Ramos (cell line): ENCODE measurements around the gene CCDC88C.
"Not testable (repeated sequence)": the region's sequence is repeated elsewhere in the genome, so short reads cannot be mapped to it uniquely, and the experiment has no call there.

Experiments used
- in situ Hi-C: fragments of 300-500 bp; cut with MboI; formaldehyde crosslinking; loops from one replicate; pipeline ENCODE4 v1.14.3; 2022; ENCODE audit warnings: low sequenced_read_pairs; ENCODE audit not compliant: unreplicated experiment

CCDC88C gene

DNA sequence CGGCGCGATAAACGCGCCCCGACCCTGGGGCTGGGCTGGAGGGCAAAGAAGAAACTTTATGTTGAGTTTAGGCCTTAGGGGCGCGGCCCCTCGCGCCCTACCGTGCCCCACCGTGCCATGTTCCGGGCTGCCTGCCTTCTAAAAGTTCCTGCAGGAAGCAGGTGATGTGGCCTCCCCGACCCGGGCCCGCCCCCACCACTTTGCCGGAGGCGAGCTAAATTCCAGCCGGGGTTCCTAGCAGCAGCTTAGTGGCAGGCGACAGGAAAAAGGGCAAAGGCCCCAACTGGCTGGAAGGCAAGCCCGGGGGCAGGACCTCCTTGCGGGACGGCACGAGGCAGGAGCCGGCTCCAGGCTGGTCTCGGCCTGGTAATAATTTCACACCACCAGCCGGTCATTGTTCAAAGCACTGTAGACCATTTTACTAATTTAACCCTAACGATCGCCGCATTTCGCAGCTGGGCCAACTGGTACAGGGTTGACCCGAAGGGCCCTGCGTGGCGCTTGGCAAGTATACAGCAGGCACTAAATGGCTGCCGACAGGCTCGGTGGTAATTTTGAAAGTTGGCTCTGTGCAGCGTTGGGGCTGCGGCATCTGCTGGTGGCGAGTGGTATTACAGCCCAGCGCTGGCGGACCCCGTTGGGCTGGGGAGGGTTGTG lies 895 bp upstream of the CCDC88C start:
- in situ Hi-C loops, result loop anchor here (10.0 kb wide), 1 partner anchor 64 kb away; no protein-coding TSS in a partner anchor

DNA sequence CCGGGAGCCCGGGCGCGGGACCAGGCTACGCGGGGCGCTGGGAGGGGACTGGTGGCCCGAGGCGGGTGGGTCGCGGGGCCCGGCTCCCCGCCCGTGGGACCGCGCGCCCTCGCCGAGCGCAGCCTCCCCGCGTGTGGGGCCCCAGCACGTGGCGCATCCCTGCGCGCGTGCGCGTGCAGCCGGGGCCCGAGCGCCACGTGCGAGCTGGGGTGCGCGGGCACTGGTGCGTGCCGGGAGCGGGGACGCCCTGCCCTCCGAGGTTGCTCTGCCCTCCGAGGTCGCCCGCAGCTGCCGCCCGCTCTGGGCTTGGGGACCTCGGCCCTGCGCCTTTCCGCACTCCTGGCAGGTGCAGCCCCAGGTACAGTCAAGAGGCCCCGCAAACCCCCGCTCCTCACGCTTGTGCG lies 365 bp upstream of the CCDC88C start:
- in situ Hi-C loops, result loop anchor here (10.0 kb wide), 1 partner anchor 63 kb away; no protein-coding TSS in a partner anchor

DNA sequence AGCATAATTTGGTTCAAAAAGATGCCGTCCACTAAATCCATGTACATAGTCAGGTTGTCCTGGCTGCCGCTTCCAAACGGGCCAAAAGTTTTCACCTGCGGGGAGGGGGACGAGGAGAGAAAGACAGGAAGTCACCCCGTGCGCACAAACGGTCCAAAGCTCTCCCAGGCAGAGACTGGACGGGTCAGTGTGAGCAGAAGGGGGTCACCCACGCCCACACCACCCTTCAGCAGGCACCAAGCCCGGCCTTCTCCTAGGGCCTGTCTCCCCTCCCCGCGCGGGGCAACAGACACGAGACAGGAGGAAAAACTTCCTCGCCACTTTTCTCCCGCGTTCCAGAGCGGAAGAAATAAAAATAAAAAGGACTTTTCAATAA lies 888 bp downstream of the CCDC88C start:
- in situ Hi-C loops, result loop anchor here (10.0 kb wide), 1 partner anchor 62 kb away; no protein-coding TSS in a partner anchor

DNA sequence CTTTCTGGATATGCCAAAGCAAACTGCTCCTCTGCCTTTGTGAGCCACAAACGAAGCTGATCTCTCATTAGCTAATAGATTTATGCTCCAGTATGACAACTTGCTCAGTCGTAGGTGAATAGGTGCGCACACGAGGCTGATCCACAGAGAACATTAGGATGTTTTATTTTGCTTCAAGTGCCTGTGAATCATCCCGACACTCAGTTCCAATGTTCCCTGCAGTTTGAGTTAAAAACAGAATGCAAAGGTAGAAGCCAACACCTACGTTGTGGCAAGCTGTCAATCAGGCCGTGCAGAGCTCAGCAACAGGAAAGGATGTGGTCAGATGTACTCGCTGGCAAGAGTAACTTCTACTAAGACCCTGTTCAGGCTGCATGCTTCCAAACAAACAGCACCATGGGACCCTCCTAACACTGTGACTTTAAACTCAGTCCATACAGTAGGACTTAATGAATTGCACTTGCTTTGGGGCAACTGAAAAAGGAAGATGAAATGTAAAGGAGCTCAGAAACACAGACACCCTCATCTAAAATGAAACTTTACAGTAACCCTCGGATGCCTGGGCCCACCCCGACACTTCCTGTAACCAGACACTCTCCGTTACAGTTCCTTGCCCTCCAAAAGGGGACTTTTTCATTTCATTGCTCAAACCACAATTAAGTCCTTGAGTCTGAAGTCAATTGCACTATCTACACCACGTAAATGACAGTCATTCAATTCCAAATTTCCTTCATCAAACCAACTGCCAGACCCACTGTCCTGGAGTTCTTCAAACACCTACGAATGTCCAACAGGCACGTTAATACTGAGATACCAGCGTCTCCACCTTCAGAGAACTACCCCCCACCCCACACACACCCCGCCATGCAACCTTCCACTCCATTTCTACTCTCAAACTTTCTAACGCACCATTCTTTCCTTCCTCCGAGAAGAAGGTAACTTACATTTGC lies 1.6 kb downstream of the CCDC88C start:
- in situ Hi-C loops, result loop anchor here (10.0 kb wide), 1 partner anchor 61 kb away; no protein-coding TSS in a partner anchor

DNA sequence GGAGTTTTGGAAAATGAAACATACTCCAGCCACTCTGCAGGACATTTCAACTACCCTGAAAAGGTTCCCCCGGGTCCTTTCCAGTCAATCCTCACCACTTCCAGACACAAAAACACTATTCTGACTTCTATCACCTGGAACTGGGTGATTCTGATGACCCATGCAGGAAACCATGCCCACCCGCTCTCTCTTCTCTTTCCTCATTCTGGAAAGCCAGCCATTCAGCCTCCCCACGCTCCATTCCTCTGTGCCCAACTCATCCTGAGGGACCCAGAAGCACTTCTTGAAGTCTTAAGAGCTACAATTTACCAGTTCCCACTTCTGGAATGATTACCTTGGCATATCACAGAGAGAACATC lies 3.2 kb downstream of the CCDC88C start:
- in situ Hi-C loops, result loop anchor here (10.0 kb wide), 1 partner anchor 60 kb away; no protein-coding TSS in a partner anchor

DNA sequence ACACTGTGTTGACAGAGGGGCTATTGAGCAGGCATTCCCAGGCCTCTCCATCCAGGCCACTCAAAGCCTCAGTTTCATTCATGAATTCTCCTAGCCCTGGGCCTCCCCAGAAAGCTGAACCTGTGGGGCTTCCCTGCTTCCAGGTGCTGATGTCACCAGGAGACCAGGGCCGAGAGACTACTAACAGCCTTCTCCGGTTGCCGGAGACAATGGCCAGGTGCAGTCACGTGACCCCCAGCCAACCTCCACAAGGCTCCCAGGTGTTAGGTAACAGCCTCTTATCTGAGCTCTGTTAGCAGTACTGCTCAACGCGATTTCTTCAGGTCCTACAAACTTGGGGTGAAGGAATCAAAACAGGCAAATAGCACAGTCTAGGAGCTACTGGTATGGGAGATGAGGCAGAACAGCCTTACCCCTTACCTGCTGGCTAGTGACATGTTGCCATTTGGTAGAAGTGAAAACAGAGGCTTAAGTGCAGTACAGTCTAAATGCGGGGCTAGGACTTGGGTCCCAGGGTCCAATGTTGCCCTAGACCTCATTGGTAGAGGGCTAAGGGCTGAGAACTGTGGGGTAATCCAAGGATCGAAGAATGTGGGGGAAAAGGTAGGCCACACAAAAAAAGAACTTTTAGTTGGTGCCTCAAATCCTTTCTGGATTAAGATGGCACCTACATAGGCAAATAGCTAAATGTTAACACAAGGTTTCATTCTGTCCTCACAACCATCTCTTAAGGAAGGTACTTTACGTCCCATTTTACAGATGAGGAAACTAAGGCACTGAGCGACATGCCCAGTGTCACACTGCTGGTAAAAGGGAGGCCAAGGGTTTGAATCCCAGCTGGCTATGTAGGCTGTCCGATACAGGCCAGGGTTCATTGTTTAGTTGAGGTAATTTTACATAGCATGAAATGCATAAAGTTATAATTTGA lies 3.8 kb downstream of the CCDC88C start:
- in situ Hi-C loops, result loop anchor here (10.0 kb wide), 1 partner anchor 59 kb away; no protein-coding TSS in a partner anchor

DNA sequence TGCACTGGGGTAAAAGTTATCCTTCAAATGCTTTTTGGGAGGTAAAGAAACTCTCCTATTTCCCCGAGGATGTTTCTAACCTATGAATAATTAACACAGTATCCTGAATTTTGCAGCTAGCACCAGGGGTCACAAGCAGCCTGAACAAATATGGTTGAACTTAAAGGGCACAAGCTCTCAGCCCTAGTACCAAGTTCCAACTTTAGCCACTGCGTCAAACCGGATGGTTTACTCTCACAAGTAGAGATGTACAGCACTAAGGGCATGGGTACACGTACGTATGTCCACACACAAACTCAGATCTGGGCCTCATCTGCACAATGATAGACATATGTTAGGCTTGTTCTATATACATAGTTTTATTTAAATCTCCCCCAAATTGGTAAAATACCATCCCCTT lies 4.7 kb downstream of the CCDC88C start:
- in situ Hi-C loops, result loop anchor here (10.0 kb wide), 1 partner anchor 58 kb away; no protein-coding TSS in a partner anchor

DNA sequence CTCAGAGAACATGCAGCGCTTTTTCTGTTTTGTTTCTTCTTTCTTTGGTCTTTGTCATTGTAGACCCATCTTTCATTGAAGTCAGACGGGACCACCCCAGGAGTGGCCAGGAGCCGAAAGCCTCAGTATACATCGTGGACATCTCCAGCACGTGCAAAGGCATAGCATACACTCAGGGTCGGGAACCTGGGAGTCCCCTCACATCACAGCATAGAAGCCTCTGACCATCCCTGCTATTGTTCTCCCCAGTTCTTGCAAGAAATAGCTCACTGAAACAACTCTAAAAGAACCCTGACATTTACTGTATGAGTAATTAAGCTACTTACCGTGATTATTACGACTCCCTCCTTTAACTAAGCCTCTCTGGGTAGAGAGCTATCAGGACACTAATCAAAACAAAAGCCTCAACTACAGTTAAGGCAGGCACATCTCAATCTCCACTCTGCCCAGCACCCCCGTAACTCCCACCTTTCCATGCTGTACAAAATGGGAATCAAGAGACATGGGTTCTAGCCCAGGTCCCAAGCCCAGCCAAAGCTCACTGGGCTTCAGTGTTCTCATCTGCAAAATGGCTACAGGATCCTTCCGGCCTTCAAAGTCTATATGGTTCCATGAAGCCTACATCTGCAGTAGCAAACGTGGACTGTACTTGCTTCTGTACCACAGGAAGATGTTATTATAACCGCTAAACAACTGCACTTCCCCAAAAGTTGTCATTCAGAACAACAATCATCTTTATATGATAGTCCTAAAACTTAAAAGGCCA lies 6.7 kb downstream of the CCDC88C start:
- in situ Hi-C loops, result loop anchor here (10.0 kb wide), 1 partner anchor 56 kb away; no protein-coding TSS in a partner anchor

DNA sequence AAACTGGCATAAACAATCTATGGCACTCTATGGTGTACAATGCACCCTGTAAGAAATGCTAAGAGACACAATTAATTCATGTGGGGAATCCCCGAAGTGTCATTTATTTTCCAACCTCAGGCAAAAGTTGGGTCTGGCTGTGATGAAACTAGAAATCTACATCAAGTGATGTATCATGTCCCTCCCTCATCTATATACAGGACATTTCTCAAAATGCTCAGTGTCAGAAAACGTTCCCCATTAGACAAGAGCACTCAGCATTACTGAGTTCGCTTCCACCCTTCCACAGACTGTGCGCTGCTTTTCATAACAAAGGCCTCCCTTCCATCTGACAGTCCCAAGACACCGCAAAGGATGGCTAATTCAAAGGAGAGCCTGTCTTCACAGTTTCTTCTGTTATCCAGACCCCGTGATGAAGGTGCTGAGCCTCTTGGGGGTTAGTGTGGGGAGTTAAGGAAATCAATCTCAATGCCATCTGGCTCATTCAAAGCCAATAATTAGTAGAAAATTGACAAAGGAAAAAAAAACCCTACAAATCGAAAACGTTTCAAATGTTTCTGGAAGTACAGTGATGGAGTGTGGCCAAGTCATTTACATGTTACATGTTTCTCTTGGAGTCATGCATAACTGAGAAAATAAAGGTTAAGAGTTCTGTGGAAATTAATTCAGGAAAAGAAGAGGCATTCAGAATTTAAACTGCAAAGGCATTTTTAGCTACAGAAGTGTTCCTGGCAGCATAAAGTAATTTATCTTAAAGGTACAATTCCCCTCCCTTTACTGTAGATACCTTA lies 7.5 kb downstream of the CCDC88C start:
- in situ Hi-C loops, result loop anchor here (10.0 kb wide), 1 partner anchor 55 kb away; no protein-coding TSS in a partner anchor

DNA sequence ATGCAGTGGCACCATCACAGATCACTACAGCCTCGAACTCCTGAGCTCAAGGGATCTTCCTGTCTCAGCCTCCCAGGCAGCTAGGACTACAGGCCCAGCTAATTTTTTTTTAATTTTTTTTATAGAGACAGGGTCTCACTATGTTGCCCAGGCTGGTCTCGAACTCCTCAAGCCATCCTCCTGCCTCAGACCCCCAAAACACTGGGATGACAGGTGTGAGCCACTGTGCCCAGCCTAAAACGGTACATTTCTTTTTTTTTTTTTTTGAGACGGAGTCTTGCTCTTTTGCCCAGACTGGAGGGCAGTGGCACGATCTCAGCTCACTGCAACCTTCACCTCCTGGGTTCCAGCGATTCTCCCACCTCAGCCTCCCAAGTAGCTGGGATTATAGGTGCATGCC lies 8.4 kb downstream of the CCDC88C start:
- in situ Hi-C loops, result not testable (repeated sequence)

DNA sequence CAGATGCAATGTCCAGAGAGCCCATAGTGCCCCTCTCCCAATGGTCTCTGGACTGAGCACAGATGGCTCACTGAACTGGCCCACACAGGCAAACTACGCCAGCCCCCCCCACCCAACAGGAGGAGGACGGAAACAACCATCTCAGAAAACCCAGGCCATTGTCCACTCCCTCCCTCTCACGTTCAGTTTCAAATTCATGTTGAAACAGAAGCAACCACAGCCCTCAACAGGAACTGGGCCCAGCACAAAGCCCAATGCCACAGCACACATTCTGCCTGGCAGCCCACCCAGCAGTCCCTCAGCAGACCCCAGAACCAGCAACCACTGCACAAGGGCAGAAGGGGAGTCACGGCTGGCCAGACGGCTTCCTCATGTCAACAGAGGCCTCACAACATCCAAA lies 10.6 kb downstream of the CCDC88C start:
- in situ Hi-C loops, result no loop called here

DNA sequence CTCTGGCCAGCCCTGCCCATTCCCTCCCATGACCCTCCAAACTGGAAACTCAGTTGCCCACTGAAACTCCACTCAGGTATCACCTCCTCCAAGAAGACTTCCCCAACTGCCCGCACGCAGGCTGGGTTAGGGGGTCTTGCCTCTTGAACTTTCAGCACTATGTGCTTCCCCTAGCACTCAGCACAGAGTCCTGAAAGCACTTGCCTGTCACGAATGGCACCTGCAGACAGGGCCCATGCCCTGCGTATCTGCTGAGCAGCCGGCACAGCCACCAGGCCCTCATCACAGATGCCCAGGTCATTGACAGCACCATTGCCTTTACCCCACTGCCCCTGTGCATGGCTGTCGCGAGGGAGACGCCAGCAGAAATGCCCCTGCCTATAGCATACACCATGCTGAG lies 11.2 kb downstream of the CCDC88C start:
- in situ Hi-C loops, result no loop called here

DNA sequence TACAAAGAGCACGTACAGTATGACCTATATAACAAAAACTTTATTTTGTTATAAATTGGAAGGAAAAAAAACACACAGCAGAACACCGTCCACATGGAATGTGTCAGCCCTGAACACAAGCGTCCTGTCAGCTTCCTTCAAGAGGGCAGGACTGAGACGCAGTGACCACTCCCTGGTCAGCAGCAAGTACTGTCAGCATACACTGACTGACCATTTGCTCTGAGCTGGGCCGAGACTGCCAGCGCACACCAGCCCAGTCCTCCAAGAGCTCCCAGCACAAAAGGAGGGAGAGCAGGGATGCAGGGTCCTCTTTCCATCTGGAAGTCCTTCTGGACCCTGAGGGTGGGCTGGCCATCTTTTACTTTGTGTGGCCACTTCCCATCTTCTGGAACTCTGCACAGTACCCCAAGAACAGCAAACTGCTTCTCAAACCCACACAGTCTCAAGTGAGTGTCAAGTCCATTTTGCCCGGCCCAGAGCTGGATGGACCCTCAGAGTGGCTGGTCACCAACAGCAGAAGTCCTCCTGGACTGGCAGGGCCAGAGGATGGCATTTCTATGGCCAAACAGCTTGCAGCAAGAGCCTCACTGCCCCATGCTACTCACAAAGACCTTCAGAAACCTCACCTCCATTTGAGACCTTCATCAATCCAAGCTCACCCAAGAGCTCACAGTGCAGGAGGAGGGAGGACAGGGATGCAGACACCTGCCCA lies 11.7 kb downstream of the CCDC88C start:
- in situ Hi-C loops, result no loop called here

DNA sequence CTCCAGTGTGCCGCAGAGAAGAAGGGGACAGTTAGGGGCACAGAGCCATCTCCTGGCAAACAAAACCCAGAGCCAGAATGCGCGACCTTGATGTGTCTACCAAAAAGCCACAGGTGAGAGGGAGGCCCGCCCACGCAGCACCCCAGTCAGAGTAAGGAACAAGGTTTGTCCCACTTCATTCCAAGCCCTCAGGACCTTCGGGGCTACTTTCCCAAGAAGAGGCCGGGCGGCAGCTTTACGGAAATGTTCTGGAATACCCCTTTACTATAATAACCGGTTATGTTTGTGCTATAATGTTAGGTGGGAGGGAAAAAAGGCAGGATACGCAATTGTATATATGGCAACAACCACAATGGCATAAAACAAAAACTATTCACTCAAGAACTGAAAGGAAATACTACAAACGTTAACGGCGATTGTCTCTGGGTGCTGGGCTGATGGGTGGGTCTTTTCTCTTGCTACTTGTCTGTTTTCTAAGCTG lies 12.3 kb downstream of the CCDC88C start:
- in situ Hi-C loops, result no loop called here

DNA sequence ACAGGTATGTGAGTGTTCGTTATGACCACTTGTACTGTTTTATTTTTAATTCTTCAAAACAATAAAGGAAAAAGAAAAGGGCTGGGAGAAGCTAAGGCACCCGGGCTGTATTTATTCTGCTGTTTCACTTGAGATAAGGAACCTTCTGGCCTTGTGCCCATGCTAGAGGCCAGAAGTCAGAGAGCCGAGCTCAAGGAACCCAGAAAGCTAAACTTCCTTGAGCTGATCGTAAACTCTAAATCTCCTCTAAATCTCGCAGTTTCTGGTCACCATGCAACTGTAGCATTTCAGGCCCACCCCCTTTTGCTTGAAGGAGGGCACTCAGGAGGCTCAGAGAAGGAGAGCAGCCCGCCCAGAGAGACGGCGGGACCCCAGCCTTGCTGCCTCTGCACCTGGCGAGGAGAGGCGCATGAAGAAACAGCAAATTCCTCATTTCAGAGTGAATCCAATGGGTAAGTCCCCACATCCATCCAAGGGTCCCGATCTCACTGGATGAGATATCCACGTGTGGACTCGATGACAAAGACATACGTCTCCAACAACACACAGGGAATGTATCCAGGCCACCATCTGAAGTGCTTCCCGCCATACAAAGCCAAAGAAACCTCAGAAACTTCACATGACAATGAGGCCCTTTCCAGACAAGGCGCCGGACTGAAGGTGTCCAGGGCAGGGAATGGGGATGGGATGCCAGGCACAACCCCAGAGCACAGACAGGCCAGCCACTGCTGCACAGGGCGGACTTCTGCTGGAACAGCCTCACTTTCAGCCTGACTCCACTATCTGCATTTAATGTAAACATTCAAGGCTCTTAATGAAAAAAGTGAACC lies 14.6 kb downstream of the CCDC88C start:
- in situ Hi-C loops, result no loop called here

DNA sequence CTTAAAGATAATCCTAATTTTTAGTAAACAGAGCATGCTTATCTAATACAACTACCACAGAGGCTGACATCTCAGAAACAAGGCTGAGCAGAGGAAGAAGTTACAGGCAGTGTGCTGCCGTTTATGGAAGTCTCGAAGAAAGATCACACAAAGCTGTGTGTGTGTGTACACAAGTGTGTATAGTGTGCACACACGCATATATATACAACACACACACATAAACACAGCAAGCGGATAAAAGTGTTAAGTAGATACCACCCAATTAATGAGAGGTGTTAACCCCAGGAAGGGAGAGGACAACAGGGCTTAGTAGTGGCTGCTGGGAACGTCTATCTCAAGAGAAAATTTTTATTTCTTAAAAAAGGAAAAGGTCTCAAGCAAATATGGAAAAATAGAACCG lies 15.3 kb downstream of the CCDC88C start:
- in situ Hi-C loops, result no loop called here

DNA sequence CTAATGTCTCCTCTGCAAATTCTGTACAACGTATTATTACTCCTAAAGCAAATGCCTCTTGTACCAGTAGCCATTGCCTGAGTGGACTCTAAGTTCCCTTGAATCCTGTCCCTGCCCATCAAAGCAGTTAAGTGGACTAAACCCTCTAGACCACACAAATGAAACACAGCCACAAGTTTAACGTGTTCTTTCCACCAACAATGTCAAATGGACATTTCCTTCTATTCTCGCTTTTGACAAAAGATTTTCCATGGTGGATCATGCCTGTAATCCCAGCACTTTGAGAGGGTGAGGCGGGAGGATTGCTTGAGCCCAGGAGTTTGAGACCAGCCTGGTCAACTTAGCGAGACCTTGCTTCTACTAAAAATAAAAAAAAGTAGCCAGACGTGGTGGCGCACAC lies 15.9 kb downstream of the CCDC88C start:
- in situ Hi-C loops, result no loop called here
